ENCODE results near the gene GTPBP6.
A peak's percentile ranks its signal among the peaks of the same experiment; 100 is the strongest.
"Not testable (repeated sequence)": the region's sequence is repeated elsewhere in the genome, so short reads cannot be mapped to it uniquely, and the experiment has no call there.

Gene GTPBP6

DNA sequence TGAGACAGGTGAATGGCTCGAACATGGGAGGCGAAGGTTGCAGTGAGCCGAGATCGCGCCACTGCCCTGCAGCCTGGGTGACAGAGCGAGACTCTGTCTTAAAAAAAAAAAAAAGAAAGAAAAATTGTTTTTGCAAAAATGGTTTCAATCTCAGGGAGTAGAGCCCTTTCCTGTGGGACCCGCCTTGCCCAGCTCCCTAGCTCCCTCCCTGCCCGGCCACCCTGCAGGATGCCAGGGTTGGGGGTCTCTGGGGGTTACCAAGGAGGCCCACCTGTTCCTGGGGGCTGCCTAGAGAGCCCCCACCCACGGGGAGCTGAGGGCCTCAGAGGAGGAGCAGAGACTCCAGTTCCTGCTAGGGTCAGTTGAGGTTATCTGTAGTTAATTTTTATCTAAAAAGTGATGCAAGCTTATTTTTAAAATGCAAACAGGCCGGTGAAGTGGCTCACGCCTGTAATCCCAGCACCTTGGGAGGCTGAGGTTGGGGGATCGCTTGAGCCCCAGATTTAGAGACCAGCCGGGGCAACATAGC lies 56.2 kb downstream of the GTPBP6 start:
- DNase-seq (ENCODE audit: low spot score) = no peak

DNA sequence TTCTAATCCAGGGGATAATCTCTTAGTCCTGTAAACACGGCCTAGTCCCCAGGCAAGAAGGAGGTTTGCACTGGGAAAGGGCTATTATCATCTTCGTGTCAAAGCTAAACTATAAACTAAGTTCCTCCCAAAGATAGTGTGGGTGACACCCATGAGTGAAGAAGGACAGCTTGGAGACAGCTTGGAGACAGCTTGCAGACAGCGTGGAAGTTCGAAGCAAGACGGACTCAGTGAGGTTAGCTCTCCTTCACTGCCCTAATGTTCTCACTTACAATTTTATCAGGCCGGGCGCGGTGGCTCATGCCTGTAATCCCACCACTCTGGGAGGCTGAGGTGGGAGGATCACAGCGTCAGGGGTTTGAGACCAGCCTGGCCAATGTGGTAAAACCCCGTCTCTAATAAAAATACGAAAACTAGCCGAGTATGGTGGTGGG lies 56.7 kb downstream of the GTPBP6 start:
- no peak for DNase-seq (ENCODE audit: low spot score)

DNA sequence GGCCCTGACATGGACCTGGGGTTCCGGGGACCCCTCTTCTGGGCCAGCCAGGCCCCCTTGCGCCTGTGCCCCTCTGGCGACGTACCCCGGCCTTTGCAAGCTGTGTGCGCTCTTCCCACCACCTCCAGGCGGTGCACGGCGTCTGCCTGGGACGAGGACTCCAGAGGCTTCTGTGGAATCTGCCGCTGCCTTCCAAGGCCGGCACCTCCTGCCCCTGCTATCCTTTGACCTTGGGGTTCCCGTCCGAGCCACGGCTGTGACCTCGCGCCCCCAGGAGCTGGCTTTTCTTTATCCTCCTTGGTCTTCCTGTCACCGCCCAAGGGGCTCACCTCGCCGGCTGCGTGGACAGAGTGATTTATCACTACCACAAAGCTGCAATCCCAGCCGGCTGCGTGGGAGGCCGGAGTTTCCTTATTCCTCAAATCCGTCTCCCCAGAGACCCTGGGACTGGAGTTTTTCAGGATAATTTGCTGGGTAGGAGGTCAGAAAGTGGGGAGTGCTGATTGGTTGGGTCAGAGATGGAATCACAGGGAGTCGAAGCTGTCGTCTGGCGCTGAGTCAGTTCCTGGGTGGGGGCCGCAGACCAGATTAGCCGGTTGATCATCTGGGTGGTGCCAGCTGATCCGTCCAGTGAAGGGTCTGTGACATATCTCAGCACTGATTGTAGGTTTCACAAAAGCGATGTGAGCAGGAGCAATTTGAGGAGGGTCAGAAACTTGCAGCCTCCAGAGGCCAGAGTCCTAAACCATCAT lies 57.3 kb downstream of the GTPBP6 start:
- no peak for DNase-seq (ENCODE audit: low spot score)

DNA sequence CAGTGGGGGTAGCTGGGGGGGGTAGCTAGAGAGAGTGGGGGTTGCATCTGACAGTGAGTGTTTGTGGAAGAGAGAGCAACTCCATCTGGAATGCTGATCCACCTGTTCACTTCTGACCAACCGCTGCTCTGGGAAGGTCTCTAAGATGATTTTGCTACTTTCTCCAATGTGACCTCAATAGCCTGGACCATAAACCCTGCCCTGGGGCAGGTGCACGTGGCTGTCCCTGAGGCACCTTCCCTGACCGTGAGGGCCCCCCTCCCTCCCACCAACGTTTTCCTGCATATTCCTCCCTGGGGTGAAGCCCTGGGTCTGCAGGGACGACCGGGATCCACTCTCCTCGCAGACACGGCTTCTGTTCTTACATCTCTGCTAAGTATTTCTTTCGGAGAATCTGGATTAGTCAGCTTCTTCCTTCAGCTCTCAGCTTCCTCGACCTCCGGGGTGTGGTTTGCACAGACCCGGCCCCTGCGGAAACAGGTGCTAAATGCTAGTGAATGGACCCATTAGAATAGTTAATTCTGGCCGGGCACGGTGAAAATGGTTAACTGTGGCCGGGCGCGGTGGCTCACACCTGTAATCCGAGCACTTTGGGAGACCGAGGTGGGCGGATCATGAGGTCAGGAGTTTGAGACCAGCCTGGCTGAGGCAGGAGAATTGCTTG lies 58.8 kb downstream of the GTPBP6 start:
- peak; percentile 20 for DNase-seq (ENCODE audit: low spot score)

DNA sequence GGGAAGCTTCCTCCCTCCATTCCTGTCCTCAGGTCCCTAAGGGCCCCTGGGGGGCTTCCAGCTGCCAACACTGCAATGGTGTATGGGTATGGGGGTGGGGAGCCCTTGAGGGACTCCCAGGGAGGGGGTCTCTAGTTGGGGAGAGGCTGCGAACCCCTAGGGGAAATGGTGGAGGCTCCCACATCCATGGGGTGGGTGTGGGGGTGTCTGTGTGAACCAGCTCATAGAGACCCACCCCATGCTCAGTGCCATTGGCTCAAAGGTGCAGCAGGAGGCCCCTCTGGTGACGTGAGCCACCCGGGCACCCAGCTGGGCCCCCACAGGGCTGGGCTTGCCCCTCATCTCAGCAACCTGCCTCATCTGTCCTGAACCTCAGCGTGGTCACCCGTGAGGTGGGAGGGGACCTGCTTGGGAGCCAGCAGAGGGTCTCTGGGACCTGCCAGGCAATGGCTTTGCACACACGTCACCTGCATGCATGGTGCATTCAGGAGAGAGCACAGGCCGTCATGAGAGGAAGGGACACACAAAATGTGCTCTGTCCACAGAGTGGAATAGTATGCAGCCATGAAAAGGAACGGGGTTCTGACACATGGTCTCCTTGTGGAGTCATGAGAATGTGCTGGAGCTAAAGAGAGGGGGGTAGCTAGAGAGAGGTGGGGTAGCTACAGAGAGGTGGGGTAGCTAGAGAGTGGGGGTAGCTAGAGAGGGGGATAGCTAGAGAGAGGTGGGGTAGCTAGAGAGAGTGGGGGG lies 60.1 kb downstream of the GTPBP6 start:
- DNase-seq (ENCODE audit: low spot score) = no peak

DNA sequence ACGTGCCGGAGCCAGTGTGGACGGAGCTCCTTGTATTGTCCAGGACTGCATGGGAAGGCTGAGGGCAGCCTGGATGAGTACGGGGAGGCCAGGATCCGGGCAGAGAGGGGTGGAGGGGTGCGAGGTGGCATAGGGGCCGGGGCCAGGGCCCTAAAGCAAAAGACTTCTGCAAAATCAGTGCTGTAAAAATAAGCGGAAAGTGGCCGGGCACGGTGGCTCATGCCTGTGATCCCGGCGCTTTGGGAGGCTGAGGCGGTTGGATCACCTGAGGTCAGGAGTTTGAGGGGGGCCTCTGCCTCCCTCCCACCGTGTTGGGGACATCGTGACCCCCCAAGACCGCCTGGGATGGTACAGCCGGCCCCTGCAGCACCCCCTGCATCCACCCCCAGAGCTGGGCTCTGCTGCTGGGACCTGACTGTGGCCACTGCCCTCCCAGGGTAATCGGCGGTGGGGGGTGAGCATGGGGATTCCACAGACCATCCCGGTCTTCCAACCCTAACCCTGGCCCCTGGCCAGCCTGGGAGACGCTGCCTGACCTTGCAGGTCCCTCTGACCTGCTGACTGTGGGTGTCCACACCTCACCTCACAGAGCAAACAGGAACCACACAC lies 60.8 kb downstream of the GTPBP6 start:
- no peak for DNase-seq (ENCODE audit: low spot score)

DNA sequence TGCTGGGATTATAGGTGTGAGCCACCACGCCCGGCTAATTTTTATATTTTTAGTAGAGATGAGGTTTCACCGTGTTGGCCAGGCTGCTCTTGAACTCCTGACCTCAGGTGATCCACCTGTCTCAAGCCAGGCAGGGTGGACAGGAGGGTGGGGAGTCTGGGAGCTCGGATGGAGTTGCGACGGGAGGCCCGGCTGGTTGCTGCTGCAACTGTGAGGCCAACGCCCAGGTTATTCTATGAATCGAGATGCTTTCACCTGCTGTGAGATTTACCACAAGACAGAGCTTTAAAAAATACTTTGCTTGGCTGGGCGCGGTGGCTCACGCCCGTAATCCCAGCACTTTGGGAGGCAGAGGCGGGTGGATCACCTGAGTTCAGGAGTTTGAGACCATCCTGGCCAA lies 61.5 kb downstream of the GTPBP6 start:
- not testable (repeated sequence) for DNase-seq (ENCODE audit: low spot score)

DNA sequence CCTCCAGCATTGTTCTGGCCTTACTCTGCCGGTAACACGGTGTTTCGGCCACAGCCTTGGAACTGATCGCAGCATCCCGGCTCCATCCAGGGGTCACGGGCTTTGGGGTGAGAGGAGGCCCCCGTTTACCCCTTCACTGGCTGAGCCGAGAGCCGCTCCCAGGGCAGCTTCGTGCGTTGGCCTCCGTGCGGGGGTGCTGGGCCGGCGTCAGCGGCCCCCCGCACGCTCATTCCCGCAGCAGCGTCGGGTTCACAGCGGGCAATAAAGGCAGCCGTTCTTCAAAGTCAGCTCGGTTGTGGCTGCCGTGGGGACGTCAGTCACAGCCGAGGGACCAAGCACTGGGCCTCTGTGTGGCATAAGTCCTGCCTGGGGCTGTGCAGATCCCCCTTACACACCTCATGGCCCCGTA lies 62.7 kb downstream of the GTPBP6 start:
- DNase-seq (ENCODE audit: low spot score) = no peak
